HG03159 (cell line): ENCODE data around the gene POLA1.

ENCODE experiments used
- ATAC-seq: cut with Tn5 transposase; IDR thresholded peaks from one replicate; pipeline ENCODE4 v1.9.1; 2021; ENCODE audit warnings: mild to moderate bottlenecking, moderate library complexity; ENCODE audit not compliant: unreplicated experiment

The POLA1 gene

GRCh38 chrX:25005034-25005381, 311.3 kb downstream of the POLA1 start:
- no peak for ATAC-seq

GRCh38 chrX:25005382-25006185, 311.9 kb downstream of the POLA1 start:
- ATAC-seq: no peak

GRCh38 chrX:25006586-25007058, 312.9 kb downstream of the POLA1 start:
- no peak for ATAC-seq

- ATAC-seq: no peak
These were observed 313.6 kb downstream of the POLA1 start for GRCh38 chrX:25007059-25008053.

- no peak for ATAC-seq
These were observed 315.7 kb downstream of the POLA1 start for GRCh38 chrX:25009407-25009806.

- no peak for ATAC-seq
These were observed 317.3 kb downstream of the POLA1 start for GRCh38 chrX:25010784-25011588.

- ATAC-seq: no peak
These were observed 318.1 kb downstream of the POLA1 start for GRCh38 chrX:25011589-25012432.

GRCh38 chrX:25012433-25012735, 318.7 kb downstream of the POLA1 start:
- ATAC-seq: no peak

- no peak for ATAC-seq
These were observed 319.3 kb downstream of the POLA1 start for GRCh38 chrX:25012793-25013631.

- no peak for ATAC-seq
These were observed 320.1 kb downstream of the POLA1 start for GRCh38 chrX:25013632-25014365.

GRCh38 chrX:25014366-25014838, 320.7 kb downstream of the POLA1 start:
- no peak for ATAC-seq

GRCh38 chrX:25015486-25016360, 322.0 kb downstream of the POLA1 start, which contains the start of gene ARX:
TSS of gene ARX (minus strand) at chrX:25015965. CDS start at chrX:25015737, 228 bp downstream.
- ATAC-seq: peak; percentile 48

GRCh38 chrX:25016361-25016671, 322.6 kb downstream of the POLA1 start:
- ATAC-seq: no peak

GRCh38 chrX:25016938-25017598, 323.4 kb downstream of the POLA1 start:
- no peak for ATAC-seq

GRCh38 chrX:25017667-25018247, 324.0 kb downstream of the POLA1 start:
- no peak for ATAC-seq

- no peak for ATAC-seq
These were observed 325.0 kb downstream of the POLA1 start for GRCh38 chrX:25018682-25019081.
